ENCODE data around the gene TGFB3. TPM values are rescaled to one million over a fixed set of nuclear protein-coding genes. Genes with fewer than 3 reads are reported as not detected.
"Not testable (repeated sequence)": the region's sequence is repeated elsewhere in the genome, so short reads cannot be mapped to it uniquely, and the experiment has no call there.

TGFB3 gene
- polyA plus RNA-seq, 1 donor (not counting 4 experiments of a cell fraction or from before 2014, with no cell fraction given), result 1.1 TPM

DNA sequence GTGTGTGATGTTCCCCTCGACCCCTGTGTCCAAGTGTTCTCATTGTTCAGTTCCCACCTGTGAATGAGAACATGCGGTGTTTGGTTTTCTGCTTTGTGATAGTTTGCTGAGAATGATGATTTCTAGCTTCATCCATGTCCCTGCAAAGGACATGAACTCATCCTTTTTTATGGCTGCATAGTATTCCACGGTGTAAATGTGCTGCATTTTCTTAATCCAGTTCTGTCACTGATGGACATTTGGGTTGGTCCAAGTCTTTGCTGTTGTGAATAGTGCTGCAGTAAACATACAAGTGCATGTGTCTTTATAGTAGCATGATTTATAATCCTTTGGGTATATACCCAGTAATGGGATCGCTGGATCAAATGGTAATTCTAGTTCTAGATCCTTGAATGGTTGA is 61.4 kb downstream of the TGFB3 start:
- H3K36me3 ChIP-seq (ENCODE audit: control insufficient read depth in 2 of 2, extremely low read depth in 1 of 2, insufficient read depth in 2 of 2, low read length in 2 of 2); H3K27me3 ChIP-seq (ENCODE audit: control insufficient read depth, extremely low read depth, insufficient read depth, low read length); H3K9me1 ChIP-seq (ENCODE audit: control insufficient read depth, extremely low read depth, insufficient read depth, low read length); H3K9ac ChIP-seq (ENCODE audit: control insufficient read depth, extremely low read depth, insufficient read depth, low read length); H2AFZ ChIP-seq (ENCODE audit: control insufficient read depth, low read length); H3K27ac ChIP-seq (ENCODE audit: control insufficient read depth, insufficient read depth, low read length); dilution Hi-C loops (cut with MboI; ENCODE audit: extremely low pct_ligation_motif_present, low sequenced_read_pairs); H3K79me2 ChIP-seq (ENCODE audit: control insufficient read depth, insufficient read depth, low read length); FAIRE-seq; DNase-seq (ENCODE audit: low read depth, low spot score); H3K9me3 ChIP-seq (ENCODE audit: control insufficient read depth, low read depth, low read length); H3K4me1 ChIP-seq (ENCODE audit: control insufficient read depth, extremely low read depth, insufficient read depth, low read length); H3K4me3 ChIP-seq (ENCODE audit: control insufficient read depth in 2 of 3, extremely low read depth in 1 of 3, insufficient read depth in 2 of 3, low read depth in 1 of 3, low read length in 3 of 3); H4K20me1 ChIP-seq (ENCODE audit: control insufficient read depth, extremely low read depth, insufficient read depth, low read length); H3K4me2 ChIP-seq (ENCODE audit: control insufficient read depth, extremely low read depth, insufficient read depth, low read depth, low read length): not testable (repeated sequence)

DNA sequence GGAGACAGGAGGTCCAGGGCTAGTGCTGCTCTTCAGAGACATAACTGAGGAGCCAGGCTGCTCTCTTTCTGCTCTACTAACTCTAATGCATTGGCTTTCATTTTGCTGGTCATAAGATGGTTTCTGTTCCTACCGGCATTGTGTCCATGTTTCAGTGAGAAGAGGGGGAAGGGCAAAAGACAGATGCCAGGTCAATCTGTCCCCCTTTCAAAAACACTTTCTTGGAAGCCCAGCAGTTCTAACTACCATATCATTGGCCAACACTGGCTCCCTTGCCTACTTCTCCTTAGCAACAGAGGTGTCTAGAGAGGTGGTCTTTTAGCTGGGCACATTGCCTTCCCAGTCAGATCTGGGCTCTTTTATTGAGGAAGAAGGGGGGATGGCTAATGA is 63.9 kb downstream of the TGFB3 start:
- Histone ChIP-seq H3K27me3 (ENCODE audit: control insufficient read depth, extremely low read depth, insufficient read depth, low read length) (no peaks in the 10 kb centered on the region), H2AFZ (ENCODE audit: control insufficient read depth, low read length) (no peak overlapping the region), H3K9me1 (ENCODE audit: control insufficient read depth, extremely low read depth, insufficient read depth, low read length) (no peaks in the 10 kb centered on the region), H3K4me1 (ENCODE audit: control insufficient read depth, extremely low read depth, insufficient read depth, low read length) (no peaks in the 10 kb centered on the region), H3K4me3 (ENCODE audit: control insufficient read depth in 2 of 3, extremely low read depth in 1 of 3, insufficient read depth in 2 of 3, low read depth in 1 of 3, low read length in 3 of 3) (no peak overlapping the region), H3K4me2 (ENCODE audit: control insufficient read depth, extremely low read depth, insufficient read depth, low read depth, low read length) (no peak overlapping the region), H3K9ac (ENCODE audit: control insufficient read depth, extremely low read depth, insufficient read depth, low read length) (no peak overlapping the region), H3K9me3 (ENCODE audit: control insufficient read depth, low read depth, low read length) (no peaks in the 10 kb centered on the region), H4K20me1 (ENCODE audit: control insufficient read depth, extremely low read depth, insufficient read depth, low read length) (no peaks in the 10 kb centered on the region), H3K79me2 (ENCODE audit: control insufficient read depth, insufficient read depth, low read length) (no peaks in the 10 kb centered on the region), H3K36me3 (ENCODE audit: control insufficient read depth in 2 of 2, extremely low read depth in 1 of 2, insufficient read depth in 2 of 2, low read length in 2 of 2) (no peaks in the 10 kb centered on the region), H3K27ac (ENCODE audit: control insufficient read depth, insufficient read depth, low read length) (no peak overlapping the region)
- DNase-seq (ENCODE audit: low read depth, low spot score) (no peak), FAIRE-seq (no peak)
- dilution Hi-C loops (cut with MboI; ENCODE audit: extremely low pct_ligation_motif_present, low sequenced_read_pairs), result no loop called here
- TF ChIP-seq, protein P1, sequence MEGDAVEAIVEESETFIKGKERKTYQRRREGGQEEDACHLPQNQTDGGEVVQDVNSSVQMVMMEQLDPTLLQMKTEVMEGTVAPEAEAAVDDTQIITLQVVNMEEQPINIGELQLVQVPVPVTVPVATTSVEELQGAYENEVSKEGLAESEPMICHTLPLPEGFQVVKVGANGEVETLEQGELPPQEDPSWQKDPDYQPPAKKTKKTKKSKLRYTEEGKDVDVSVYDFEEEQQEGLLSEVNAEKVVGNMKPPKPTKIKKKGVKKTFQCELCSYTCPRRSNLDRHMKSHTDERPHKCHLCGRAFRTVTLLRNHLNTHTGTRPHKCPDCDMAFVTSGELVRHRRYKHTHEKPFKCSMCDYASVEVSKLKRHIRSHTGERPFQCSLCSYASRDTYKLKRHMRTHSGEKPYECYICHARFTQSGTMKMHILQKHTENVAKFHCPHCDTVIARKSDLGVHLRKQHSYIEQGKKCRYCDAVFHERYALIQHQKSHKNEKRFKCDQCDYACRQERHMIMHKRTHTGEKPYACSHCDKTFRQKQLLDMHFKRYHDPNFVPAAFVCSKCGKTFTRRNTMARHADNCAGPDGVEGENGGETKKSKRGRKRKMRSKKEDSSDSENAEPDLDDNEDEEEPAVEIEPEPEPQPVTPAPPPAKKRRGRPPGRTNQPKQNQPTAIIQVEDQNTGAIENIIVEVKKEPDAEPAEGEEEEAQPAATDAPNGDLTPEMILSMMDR (optimal IDR thresholded peaks at IDR 0.05 in 1 of 3, IDR thresholded peaks at IDR 0.05 in 1 of 3, conservative IDR thresholded peaks at IDR 0.05 in 1 of 3; ENCODE audit: extremely low read depth in 1 of 3, insufficient read depth in 2 of 3, low read length in 3 of 3), result no peak
- TF ChIP-seq EZH2 (IDR thresholded peaks at IDR 0.05; ENCODE audit: low read length), result no peak

DNA sequence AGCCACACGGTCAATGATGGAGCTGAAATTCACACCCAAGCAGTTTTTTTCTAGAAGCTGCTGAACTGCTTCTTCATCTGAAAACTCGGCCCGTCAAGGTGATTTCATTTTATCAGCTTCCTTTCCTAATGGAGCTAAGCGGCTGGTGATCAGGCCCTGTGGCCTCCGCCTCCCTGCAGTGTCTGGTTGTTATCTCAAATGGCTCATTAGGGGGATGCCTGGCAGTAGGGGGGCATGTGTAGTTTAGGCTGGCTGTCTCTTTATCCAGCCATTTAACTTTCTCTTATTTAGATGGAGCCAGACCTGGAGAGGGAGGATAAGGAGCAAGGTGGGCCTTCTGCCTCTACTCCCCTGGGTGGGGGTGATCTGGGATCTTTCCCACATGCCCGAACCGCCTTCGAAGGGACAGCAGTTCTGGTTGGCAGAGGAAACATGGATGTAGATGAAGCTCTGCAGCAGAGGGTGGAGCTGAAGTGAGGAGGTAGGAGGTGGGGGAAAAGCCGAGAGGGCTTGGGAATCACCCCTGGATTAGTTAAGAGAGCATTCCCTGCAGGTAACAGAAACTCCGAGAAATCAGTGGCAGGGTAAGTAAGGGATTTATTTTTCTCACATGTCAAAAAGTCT is 64.4 kb downstream of the TGFB3 start:
- no peaks in the 10 kb centered on the region for H3K9me3 ChIP-seq (ENCODE audit: control insufficient read depth, low read depth, low read length)
- no peak overlapping the region for H3K9ac ChIP-seq (ENCODE audit: control insufficient read depth, extremely low read depth, insufficient read depth, low read length)
- DNase-seq (ENCODE audit: low read depth, low spot score) (no peak), FAIRE-seq (no peak)
- no peak overlapping the region for H3K4me2 ChIP-seq (ENCODE audit: control insufficient read depth, extremely low read depth, insufficient read depth, low read depth, low read length)
- H3K79me2 ChIP-seq (ENCODE audit: control insufficient read depth, insufficient read depth, low read length), result no peaks in the 10 kb centered on the region
- dilution Hi-C loops (cut with MboI; ENCODE audit: extremely low pct_ligation_motif_present, low sequenced_read_pairs), result no loop called here
- H3K27ac ChIP-seq (ENCODE audit: control insufficient read depth, insufficient read depth, low read length), result no peak overlapping the region
- H3K36me3 ChIP-seq (ENCODE audit: control insufficient read depth in 2 of 2, extremely low read depth in 1 of 2, insufficient read depth in 2 of 2, low read length in 2 of 2), result no peaks in the 10 kb centered on the region
- no peaks in the 10 kb centered on the region for H3K27me3 ChIP-seq (ENCODE audit: control insufficient read depth, extremely low read depth, insufficient read depth, low read length)
- no peaks in the 10 kb centered on the region for H3K9me1 ChIP-seq (ENCODE audit: control insufficient read depth, extremely low read depth, insufficient read depth, low read length)
- H4K20me1 ChIP-seq (ENCODE audit: control insufficient read depth, extremely low read depth, insufficient read depth, low read length), result no peaks in the 10 kb centered on the region
- TF ChIP-seq, protein P1 (optimal IDR thresholded peaks at IDR 0.05 in 1 of 3, IDR thresholded peaks at IDR 0.05 in 1 of 3, conservative IDR thresholded peaks at IDR 0.05 in 1 of 3; ENCODE audit: extremely low read depth in 1 of 3, insufficient read depth in 2 of 3, low read length in 3 of 3), result no peak
- TF ChIP-seq EZH2 (IDR thresholded peaks at IDR 0.05; ENCODE audit: low read length), result no peak
- H2AFZ ChIP-seq (ENCODE audit: control insufficient read depth, low read length), result no peak overlapping the region
- H3K4me1 ChIP-seq (ENCODE audit: control insufficient read depth, extremely low read depth, insufficient read depth, low read length), result no peaks in the 10 kb centered on the region
- H3K4me3 ChIP-seq (ENCODE audit: control insufficient read depth in 2 of 3, extremely low read depth in 1 of 3, insufficient read depth in 2 of 3, low read depth in 1 of 3, low read length in 3 of 3), result no peak overlapping the region
